Ovary (tissue), 3 donors: ENCODE results near the gene SLC29A3.

Experiments
- CTCF ChIP-seq, 3 donors: fragments of 450-650 bp in 2 of 3; fragments of 200-600 bp in 1 of 3; IDR thresholded peaks; one replicate each; pipeline versions ENCODE4 v1.5.1 to v1.8.0; 2016 to 2022; ENCODE audit warnings: antibody characterized with exemption in 3 of 3, mild to moderate bottlenecking in 1 of 3
- EP300 ChIP-seq: sonication (generic); formaldehyde crosslinking; IDR thresholded peaks from one replicate; pipeline ENCODE4 v1.6.1; 2017; ENCODE audit warnings: antibody characterized with exemption
- POLR2A ChIP-seq: fragments of 450-650 bp; IDR thresholded peaks from one replicate; pipeline ENCODE4 v1.6.1; 2017; ENCODE audit warnings: antibody characterized with exemption, mild to moderate bottlenecking, moderate library complexity
- donor health status: DM: no; HTN: no; CAD: no.

GRCh38 chr10:71290331-71290730 lies 28.7 kb upstream of the SLC29A3 start:
- no peak for TF ChIP-seq CTCF (IDR thresholded peaks at IDR 0.05)
- no peak for TF ChIP-seq POLR2A
- no peak for TF ChIP-seq EP300
